Gastrocnemius medialis (tissue), 4 donors: Measurements from ENCODE around the gene PPIA. TPM values are rescaled to one million over a fixed set of nuclear protein-coding genes. Genes with fewer than 3 reads are reported as not detected.

ENCODE experiments used
- total RNA-seq, 4 donors: library from RNA; depleted of rRNA; stranded (reverse); fragments of >200 nt; gene quantifications; one replicate each; pipeline versions ENCODE4 v1.1.0 to v1.2.3, GENCODE V29; 2016

The PPIA gene
- total RNA-seq, 4 donors from 2014 or later: 487 to 1,236 (median 715) TPM

Other genes with a start within 250 kb of the PPIA start
- 10 to 100 TPM; 57.7 to 73.2 (median 66.1) TPM for gene DDX56, start 222.8 kb upstream of the PPIA start, total RNA-seq
- gene TMED4, start 214.4 kb upstream of the PPIA start, total RNA-seq: 100 to 1,000 TPM in 3 of 4 donors, 10 to 100 TPM in 1; 85.8 to 162 (median 101) TPM
- 100 to 1,000 TPM; 224 to 462 (median 396) TPM for gene OGDH, start 190.1 kb upstream of the PPIA start, total RNA-seq
- gene ZMIZ2, start 47.8 kb upstream of the PPIA start, total RNA-seq: 10 to 100 TPM; 10.7 to 19.8 (median 14.0) TPM
- gene H2AZ2, start 51.4 kb downstream of the PPIA start, total RNA-seq: 100 to 1,000 TPM in 3 of 4 donors, 10 to 100 TPM in 1; 83.0 to 147 (median 132) TPM
- 10 to 100 TPM; 13.0 to 18.7 (median 15.9) TPM for gene PURB, start 88.8 kb downstream of the PPIA start, total RNA-seq
- 1 to 10 TPM in 2 of 4 donors, under 1 TPM in 1, not detected in 1; 0.61 to 1.4 (median 1.3) TPM for gene MYO1G, start 182.3 kb downstream of the PPIA start, total RNA-seq
- gene CCM2, start 203.5 kb downstream of the PPIA start, total RNA-seq: 10 to 100 TPM; 37.7 to 61.8 (median 47.4) TPM